ENCODE results near the gene RGL1. TPM values are rescaled to one million over a fixed set of nuclear protein-coding genes. Genes with fewer than 3 reads are reported as not detected.

Gene RGL1
- total RNA-seq, 1 donor from 2014 or later, result 20.9 TPM

DNA sequence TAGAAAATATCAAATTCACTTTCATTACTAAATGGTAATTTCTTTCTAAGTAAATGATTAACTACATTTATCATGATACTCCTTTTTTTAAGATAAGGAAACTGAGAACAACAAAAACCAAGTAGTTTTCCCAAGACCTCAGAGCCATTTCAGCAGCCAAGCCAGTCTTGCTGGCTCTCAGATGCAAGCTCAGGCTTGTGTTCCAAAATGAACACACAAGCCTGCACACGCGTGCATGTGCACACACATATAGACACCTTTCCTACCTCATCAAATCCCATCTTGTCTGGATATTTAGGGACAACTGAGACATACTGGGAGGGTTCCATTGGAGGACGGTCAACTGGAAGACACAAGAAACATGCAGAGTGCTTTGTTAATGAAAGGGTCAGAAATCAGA is 149.6 kb downstream of the RGL1 start:
- DNase-seq (ENCODE audit: low spot score), result no peak

DNA sequence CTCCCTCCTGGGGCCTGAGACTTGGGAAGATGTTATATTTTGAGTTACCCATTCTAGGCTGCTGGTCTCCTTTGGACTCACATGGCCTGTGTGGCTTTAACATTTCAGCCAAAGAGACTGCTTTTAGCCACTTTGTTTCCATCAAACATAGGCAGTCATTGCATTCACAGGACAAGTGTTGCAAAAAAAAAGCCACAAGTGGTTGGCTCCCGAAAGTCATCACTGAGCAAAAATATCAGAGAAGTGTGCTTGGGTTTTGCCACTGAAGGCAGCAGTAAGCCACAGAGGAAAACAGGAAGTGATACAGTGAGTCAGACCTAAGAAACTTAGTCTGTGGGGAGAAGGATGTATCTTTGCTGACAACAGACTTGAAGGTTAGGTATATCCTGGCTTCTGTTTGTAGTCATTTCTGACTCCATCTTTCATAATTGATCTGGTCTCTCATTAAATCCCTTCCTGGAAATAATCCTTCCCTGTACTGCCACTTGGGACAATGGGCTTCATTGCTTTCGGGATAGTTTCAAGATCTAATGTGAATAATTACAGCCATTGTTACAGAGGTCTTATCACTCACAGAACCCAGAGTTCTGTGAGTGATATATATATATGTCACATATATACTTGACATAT is 151.8 kb downstream of the RGL1 start:
- no peak for DNase-seq (ENCODE audit: low spot score)

DNA sequence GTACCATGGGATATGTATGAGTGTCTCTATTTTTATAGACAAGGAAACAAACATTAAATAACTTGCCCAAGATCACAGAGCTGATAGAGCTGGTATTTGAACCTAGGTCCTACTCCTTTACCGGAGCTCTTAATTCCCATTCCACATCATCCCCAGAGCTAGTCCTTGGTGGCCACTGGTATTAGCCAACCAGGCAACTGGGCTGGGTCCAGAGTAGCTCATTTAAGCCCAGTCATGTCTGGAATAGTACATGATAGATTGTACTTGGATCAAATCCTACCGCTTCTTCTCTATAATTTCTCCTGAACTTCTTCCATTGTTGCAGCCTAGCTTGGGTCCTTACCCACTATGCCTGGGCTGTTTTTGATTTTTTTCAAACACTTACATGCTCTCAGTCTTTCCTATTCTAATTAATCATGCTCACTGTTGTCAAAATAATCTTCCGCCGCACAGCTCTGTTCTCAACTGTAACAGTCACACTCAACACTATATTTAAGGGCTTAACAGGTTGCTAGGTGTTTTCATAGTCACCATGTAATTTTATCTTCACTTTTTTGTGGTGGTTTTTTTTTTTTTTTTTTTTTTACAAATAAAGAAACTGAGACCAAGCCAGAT is 152.4 kb downstream of the RGL1 start:
- DNase-seq (ENCODE audit: low spot score), result no peak

DNA sequence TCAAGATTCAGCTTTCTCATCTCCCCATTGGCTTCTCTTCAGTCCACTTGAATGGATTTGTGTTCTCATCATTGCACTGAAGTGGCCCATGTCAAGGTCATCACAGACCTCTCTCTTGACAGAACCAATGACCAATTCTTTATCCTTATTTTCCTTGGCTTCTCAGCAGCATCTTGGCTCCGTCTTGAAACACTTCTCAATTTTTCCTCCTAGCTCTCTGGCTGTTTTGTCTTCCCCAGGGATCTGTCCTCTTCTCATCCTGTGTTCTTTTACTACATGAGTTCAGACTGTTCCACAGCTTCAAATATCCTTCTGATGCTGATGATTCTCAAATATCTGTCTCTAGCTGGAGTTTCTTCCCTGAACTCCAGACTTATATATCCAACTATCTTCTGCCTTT is 154.0 kb downstream of the RGL1 start:
- no peak for DNase-seq (ENCODE audit: low spot score)

DNA sequence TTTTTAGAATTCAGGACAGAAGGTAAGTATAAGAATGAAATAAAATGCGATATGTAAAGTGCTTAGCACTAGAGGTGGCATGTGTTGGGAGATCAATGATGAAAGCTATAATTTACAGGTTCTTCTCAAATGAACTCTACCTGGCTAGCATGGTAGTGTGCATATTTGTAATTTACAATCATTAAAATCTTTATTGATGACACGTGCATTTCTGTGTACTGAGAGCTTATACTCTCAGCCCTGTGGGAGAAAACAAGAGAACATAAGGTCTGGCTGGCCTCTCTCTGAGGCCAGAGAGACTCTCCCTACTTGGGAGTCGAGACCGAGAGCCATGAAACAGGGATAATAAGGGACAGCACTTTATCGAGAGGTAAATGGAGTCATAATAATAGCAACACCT is 156.2 kb downstream of the RGL1 start:
- DNase-seq (ENCODE audit: low spot score), result no peak

DNA sequence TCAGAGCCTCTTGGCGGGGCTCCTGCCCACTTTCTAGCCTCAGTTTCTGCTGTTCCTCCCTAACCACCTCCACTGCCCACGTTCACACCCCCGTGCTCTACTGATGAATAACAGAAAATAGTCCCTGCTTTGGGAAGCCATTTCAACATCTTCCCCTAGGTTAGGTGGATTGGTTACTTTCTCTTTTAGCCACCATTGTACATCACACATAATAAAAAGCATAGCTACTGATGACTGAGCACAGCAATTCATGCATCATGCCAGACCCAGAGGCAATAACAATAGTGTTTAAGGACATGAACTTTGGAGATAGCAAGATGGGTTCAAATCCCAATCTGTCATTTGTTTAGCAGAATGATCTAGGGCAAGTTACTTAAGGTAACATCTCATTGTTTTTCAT is 158.0 kb downstream of the RGL1 start:
- no peak for DNase-seq (ENCODE audit: low spot score)

DNA sequence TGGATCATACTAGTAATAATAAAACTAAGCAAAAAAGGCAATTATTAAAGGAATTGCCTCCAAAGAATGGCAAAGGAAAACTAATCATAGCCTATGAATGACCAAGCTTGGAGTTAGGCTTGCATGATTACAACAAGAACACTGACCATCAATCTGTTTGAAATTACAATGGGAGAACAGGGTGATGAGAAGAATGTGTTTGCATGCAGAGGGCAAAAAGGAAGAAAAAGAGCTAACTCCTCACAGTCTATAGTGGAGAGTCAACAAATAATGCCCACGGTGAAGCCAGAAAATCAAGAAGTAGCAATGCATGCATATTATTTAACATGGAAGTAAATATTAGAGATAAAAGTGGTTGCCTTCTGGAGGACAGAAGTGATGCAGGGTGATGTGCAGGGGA is 160.8 kb downstream of the RGL1 start:
- no peak for DNase-seq (ENCODE audit: low spot score)

DNA sequence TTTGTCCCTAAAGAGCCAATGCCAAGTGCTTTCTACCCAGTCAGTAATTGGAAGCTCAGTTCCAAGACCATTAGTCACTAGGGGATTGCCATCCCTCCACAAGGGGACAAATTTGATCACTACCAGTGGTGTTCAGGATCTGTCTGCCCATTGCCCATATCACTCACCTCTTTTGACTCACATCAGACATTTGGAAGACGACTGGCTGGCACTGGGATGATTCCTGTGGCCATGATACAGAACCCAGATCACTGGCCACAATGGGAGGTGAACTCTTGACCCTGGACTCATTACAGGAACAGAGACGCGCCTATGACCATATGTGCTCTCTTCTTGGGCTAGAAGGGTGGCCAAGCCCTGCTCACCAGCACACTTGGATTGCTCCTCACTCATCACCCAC is 161.6 kb downstream of the RGL1 start:
- no peak for DNase-seq (ENCODE audit: low spot score)

DNA sequence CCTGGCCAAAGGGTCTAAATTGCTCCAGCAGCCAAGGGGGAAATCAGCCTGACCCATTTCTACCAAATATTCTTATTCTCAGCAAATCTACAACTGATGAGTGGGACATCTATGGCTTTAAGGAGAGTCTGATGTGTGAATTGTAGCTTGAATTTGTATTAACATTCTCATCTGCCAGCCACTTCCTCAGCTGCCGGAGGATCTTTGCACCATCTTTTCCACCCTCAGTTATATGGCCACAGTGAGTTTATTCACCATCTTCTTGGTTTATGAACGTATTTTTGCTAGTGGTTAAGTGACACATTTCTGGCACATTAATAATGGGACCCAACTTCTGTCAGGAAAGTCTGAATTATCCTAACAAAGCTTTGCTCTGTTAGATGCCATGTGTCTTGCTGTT is 163.0 kb downstream of the RGL1 start:
- DNase-seq (ENCODE audit: low spot score), result no peak

DNA sequence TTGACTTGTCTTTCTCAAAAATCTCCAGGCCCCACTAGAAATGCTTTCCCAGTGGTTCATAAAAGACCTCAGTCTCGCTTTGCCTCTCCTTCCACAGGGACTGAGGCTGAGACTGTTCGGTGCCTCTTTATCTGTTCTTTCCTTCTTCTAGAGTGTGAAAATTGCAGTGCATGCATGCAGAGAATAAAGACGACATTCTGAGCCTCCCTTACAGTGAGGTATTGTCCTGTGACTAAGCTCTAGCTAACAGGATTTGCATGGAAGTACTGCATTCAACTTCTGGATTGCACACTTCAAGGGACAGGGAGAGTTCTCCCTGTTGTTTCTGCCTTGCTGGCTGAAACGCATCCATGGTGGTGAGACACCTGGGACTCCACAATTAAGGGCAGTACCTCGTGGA is 163.5 kb downstream of the RGL1 start:
- DNase-seq (ENCODE audit: low spot score), result no peak

DNA sequence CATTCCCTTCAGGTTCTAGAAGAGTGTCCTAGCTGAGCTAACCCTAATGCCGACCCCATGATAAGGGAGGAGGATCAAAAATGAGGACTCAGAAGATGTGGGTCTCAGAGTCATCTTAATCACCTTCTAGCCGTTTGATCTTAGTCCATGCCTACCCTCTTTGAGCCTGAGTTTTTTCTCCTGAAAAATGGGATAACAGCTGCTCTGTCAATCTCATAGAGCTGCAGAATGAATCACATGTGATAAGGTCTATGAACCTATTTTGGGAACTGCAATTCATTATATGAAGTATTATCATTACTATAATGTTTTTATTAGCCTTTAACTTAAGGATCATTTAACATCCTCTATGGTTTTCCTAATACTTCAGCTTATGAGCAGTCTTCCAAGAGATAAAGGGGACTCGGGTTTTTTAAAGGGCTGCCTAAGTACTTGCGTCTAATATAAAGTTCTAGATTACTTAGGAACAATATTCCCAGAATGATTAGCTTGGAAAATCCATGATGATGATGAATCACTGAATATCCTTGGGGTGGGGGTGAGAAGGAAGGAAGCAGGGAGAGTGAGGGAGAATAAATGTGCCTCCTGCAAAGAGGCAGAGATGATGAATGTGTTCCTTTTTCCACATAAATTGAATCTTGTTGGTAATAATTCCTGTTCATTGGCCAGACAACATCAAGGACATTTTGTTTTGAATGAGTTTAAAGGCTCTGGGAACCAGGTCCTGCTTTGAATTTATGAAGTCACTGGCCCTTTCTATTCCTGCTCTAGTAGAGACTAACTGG is 165.8 kb downstream of the RGL1 start:
- no peak for DNase-seq (ENCODE audit: low spot score)

DNA sequence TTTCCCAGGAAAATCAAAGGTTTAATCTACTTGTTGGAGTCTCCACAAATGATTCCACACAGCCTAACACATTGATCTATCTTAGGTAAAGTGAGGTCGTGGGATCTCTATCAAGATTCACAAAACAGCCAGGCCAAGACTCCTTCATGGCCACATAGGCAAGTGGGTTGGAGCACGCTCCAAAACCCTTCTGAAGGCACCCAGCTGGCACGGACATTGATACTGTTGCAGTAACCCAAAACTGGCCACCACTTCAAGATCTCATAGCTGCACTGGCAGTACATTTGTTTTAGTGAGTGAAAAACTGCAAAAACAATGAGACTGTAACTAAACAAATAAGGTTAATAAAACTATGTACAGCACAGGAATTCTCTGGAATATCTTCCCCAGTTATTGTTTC is 170.7 kb downstream of the RGL1 start:
- DNase-seq (ENCODE audit: low spot score), result no peak

DNA sequence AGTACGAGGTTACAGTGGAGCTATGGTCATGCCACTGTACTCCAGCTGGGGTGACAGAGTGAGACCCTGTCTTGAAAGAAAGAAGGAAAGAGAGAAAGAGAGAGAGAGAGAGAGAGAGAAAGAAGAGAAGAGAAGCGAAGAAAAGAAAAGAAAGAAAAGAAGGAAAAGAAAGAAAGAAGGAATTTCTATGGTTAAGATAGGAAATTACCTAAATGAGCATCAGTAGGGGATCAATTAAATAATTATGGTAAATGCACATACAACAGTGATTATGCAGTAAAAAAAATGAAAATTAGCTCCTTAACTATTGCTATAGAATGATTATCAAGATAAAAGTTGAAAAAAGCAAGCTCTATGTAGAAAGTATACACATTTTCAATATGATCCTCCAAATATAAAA is 172.8 kb downstream of the RGL1 start:
- DNase-seq (ENCODE audit: low spot score), result no peak

Other genes with a start within 250 kb of the RGL1 start
- gene NCF2, start 214.7 kb upstream of the RGL1 start, total RNA-seq, result 3.8 TPM
- gene ARPC5, start 169.3 kb upstream of the RGL1 start, total RNA-seq, result 77.7 TPM
- not detected for gene APOBEC4, start 151.8 kb upstream of the RGL1 start, total RNA-seq
- gene COLGALT2, start 232.6 kb downstream of the RGL1 start, total RNA-seq, result 4.4 TPM
- gene TSEN15, start 246.6 kb downstream of the RGL1 start, total RNA-seq, result 46.0 TPM

Measured in ureter (tissue), 1 donor.